Stomach (tissue), 4 donors: ENCODE results near the gene TPSAB1.

ENCODE experiments used
- CTCF ChIP-seq, 7 experiments: fragments of 450-650 bp in 4 of 7; fragments of 200-600 bp in 3 of 7; sonication (generic) in 3 of 7; IDR thresholded peaks; one replicate each; pipeline ENCODE4 v1.5.1; 2016 to 2019; ENCODE audit warnings: antibody characterized with exemption in 7 of 7, control low read depth in 2 of 7, mild to moderate bottlenecking in 1 of 7
- EP300 ChIP-seq: sonication (generic); formaldehyde crosslinking; IDR thresholded peaks from one replicate; pipeline ENCODE4 v1.6.1; 2017; ENCODE audit warnings: antibody characterized with exemption
- POLR2A ChIP-seq, 4 donors: fragments of 450-650 bp; IDR thresholded peaks; one replicate each; pipeline ENCODE4 v1.6.1; 2016; ENCODE audit warnings: antibody characterized with exemption in 4 of 4, control low read depth in 2 of 4, mild to moderate bottlenecking in 1 of 4, moderate library complexity in 1 of 4

- no peak for TF ChIP-seq CTCF (IDR thresholded peaks at IDR 0.05)
- no peak for TF ChIP-seq POLR2A (IDR thresholded peaks at IDR 0.05)
- TF ChIP-seq EP300 = no peak
These were observed 47.6 kb downstream of the TPSAB1 start for GRCh38 chr16:1287982-1288670.
